Skeletal muscle satellite cell (primary cell): Measurements from ENCODE around the gene TK2.
"Not testable (repeated sequence)": the region's sequence is repeated elsewhere in the genome, so short reads cannot be mapped to it uniquely, and the experiment has no call there.

Source experiments
- H3K27me3 ChIP-seq: 2 replicates; pipeline ENCODE4 v1.7.0; 2013; ENCODE audit warnings: low read length; ENCODE audit not compliant: control insufficient read depth, insufficient read depth
- H3K36me3 ChIP-seq: 2 replicates; pipeline ENCODE4 v1.7.0; 2013; ENCODE audit warnings: mild to moderate bottlenecking, control low read depth, low read length; ENCODE audit not compliant: insufficient read depth
- H3K4me1 ChIP-seq: 2 replicates; pipeline ENCODE4 v1.7.0; 2013; ENCODE audit warnings: low read length; ENCODE audit not compliant: control insufficient read depth, insufficient read depth
- H3K4me2 ChIP-seq: 2 replicates; pipeline ENCODE4 v1.7.0; 2013; ENCODE audit warnings: mild to moderate bottlenecking, low read length
- H3K4me3 ChIP-seq: 2 replicates; pipeline ENCODE4 v1.7.0; 2013; ENCODE audit warnings: low read length
- H3K9ac ChIP-seq: 2 replicates; pipeline ENCODE4 v1.7.0; 2013; ENCODE audit warnings: mild to moderate bottlenecking, low read depth, low read length, moderate library complexity
- H3K9me3 ChIP-seq: replicated peaks from 2 replicates; pipeline ENCODE4 v1.7.0; 2013; ENCODE audit warnings: mild to moderate bottlenecking, control low read depth, low read length

The TK2 gene

DNA sequence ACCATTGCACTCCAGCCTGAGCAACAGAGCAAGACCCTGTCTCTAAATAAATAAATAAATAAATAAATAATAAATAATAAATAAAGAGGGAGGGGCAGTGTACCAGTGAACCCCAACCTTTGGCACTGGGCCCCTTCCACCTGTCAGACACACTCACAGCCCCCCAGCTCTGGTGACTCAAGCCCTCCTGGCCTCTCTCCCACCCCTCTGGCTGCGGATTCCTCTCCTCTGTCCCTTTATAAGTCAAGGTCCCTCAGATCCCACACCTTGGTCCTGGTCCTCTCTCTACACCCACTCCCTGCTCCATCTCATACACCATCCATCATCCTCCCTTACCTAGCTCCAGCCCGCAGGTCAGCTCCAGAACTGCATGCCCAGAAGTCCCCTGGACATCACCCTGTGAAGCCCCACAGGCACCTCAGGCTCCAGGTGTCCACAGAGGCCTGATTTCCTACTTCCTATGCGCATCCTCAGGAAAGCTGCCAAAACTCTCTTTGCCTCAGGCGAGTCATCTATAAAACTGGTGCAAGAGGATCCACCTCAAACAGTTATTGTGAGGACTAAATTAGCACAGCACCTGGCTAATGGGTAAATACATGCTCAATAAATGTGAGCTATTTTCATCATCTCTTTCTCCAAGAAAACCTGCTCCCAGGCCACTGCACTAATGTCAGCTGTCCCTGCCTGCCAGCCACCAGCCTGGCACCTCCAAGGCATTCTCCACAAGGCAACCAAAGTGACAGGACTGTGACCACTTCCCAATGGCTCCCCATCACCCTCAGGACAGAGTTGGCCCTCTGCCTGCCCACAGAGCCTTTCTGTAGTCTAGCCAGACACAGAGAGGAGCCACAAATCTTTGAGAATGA, 76.0 kb downstream of the TK2 start:
- Histone ChIP-seq H3K9me3 (no peaks in the 10 kb centered on the region), H3K4me1 (peaks cover 2% of the 10 kb centered on the region), H3K27me3 (peaks cover 11% of the 10 kb centered on the region), H3K9ac (no peak overlapping the region), H3K4me3 (no peak overlapping the region), H3K36me3 (no peaks in the 10 kb centered on the region), H3K4me2 (no peak overlapping the region)

DNA sequence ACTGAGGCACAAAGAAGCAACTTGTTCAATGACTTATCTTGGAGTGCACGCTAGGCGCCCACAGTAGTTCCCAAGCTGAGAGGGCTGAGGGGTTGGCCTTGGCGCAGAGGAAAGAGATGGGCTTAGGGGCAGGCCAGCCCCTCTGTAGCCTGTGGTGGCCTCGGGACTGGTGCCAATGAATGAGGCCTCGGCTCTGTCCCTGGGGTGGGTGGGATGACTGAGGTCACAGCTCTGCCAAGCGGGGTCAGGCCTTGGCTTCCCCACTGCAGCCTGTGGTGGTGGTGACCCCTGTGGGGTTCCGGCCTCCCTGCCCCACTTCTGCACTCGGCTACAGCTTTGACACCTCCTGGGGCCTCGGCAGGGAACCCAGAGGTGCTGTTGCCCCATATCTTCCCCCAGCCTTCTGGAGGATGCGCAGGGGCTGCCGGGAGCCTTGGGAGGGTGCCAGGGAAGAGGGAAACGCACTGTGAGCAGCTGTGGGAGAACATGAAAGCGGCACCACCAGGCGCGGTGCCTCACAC, 76.8 kb downstream of the TK2 start:
- no peak overlapping the region for H3K4me2 ChIP-seq
- H3K36me3 ChIP-seq: no peaks in the 10 kb centered on the region
- no peaks in the 10 kb centered on the region for H3K4me1 ChIP-seq
- H3K9ac ChIP-seq: no peak overlapping the region
- H3K9me3 ChIP-seq: no peaks in the 10 kb centered on the region
- H3K4me3 ChIP-seq: no peak overlapping the region
- peaks cover 19% of the 10 kb centered on the region for H3K27me3 ChIP-seq

GRCh38 chr16:66471716-66472393, 78.1 kb downstream of the TK2 start:
- H3K4me3 ChIP-seq: no peak overlapping the region
- peaks cover 30% of the 10 kb centered on the region for H3K27me3 ChIP-seq
- H3K9me3 ChIP-seq: no peaks in the 10 kb centered on the region

GRCh38 chr16:66471264-66471663, 78.7 kb downstream of the TK2 start:
- Histone ChIP-seq H3K27me3 (peaks cover 32% of the 10 kb centered on the region), H3K4me3 (no peak overlapping the region), H3K4me1 (no peaks in the 10 kb centered on the region), H3K9me3 (no peaks in the 10 kb centered on the region), H3K9ac (no peak overlapping the region), H3K4me2 (no peak overlapping the region), H3K36me3 (no peaks in the 10 kb centered on the region)

More at GRCh38 chr16:66471716-66472393, 78.1 kb downstream of the TK2 start:
- Histone ChIP-seq H3K4me2 (no peak overlapping the region), H3K9ac (no peak overlapping the region), H3K4me1 (no peaks in the 10 kb centered on the region), H3K36me3 (no peaks in the 10 kb centered on the region)

DNA sequence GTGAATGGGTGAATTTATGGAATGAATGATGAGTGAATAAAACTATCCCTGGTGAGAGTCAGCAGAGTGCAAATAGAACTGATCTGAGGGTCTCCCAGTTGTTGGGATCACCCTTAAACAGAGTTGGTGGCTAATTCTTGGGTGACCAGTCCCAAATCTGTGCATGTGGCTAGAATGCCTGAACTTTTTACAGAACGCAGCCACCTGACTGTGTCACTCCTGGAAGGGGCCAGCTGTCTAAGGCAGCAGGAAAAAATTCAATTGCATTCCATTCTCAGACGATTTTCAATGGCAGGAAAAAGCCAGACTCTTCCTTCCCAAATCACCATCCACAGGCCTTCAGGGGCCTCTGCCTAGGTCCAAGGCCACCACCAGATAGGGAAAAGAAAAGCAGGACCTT, 79.4 kb downstream of the TK2 start:
- Histone ChIP-seq H3K9me3 (no peaks in the 10 kb centered on the region), H3K27me3 (peaks cover 35% of the 10 kb centered on the region), H3K4me2 (no peak overlapping the region), H3K9ac (no peak overlapping the region), H3K4me1 (no peaks in the 10 kb centered on the region), H3K4me3 (no peak overlapping the region), H3K36me3 (no peaks in the 10 kb centered on the region)

GRCh38 chr16:66469947-66470546, 79.9 kb downstream of the TK2 start:
- no peak overlapping the region for H3K4me3 ChIP-seq
- no peaks in the 10 kb centered on the region for H3K36me3 ChIP-seq
- H3K9ac ChIP-seq: no peak overlapping the region
- H3K4me1 ChIP-seq: no peaks in the 10 kb centered on the region
- no peak overlapping the region for H3K4me2 ChIP-seq
- peaks cover 35% of the 10 kb centered on the region for H3K27me3 ChIP-seq
- H3K9me3 ChIP-seq: no peaks in the 10 kb centered on the region

GRCh38 chr16:66469291-66469946, 80.5 kb downstream of the TK2 start:
- no peaks in the 10 kb centered on the region for H3K36me3 ChIP-seq
- H3K9me3 ChIP-seq: no peaks in the 10 kb centered on the region
- peaks cover 37% of the 10 kb centered on the region for H3K27me3 ChIP-seq
- no peak overlapping the region for H3K4me2 ChIP-seq
- H3K9ac ChIP-seq: no peak overlapping the region
- H3K4me1 ChIP-seq: no peaks in the 10 kb centered on the region
- H3K4me3 ChIP-seq: no peak overlapping the region

DNA sequence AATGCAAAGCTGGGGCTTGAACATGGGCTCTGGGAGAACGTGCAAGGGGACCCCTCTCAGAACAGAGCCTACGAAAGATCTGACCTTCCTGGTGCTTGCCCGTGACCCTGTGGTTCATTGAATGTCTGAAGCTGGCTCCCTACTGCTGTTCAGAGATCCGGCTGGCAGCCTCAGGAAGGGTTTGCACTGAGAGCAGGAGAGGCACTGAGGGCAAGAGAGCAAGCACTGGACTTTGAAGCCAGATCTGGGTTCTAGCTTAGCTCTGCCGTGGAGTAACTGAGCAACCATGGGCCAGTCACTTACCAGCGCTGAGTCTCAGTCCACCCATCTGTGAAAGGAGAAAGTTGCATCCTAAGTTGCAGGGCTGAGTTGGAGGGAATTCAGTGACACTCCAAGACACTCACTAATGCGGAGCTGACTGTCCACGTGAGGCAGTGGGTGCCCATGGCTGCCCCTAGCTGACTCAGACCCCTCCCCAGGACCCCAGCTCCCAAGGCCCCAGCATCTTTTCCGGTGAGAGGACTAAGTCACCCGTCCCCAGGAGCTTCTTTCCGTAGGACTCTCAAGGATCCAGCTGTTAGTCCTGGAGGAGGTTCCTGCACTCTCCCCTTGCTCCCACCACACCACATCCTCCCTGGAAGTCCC, 81.5 kb downstream of the TK2 start:
- H3K27me3 ChIP-seq: peaks cover 46% of the 10 kb centered on the region
- H3K4me1 ChIP-seq: no peaks in the 10 kb centered on the region
- H3K36me3 ChIP-seq: no peaks in the 10 kb centered on the region
- H3K9ac ChIP-seq: no peak overlapping the region
- no peak overlapping the region for H3K4me2 ChIP-seq
- H3K4me3 ChIP-seq: no peak overlapping the region
- no peaks in the 10 kb centered on the region for H3K9me3 ChIP-seq

DNA sequence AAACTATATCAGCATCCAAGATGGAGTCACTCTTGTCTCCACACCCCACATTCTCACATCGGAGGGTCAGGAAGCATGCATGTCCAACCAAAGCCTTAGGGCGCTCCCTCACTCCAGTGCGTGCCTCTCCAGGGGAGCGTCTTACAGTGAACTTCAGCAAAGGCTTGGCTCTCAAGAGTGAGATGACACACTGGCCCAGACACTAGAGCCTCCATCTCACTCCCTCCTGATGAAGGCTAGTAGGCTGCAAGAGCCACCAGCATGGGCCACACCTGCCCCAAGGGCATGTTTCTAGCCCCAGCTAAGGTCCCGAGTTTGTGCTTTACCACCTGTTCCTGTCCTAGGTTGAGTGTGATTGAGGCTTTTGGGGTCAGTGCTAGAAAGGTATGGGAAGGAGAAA, 82.3 kb downstream of the TK2 start:
- Histone ChIP-seq H3K4me3 (no peak overlapping the region), H3K27me3 (peaks cover 52% of the 10 kb centered on the region), H3K4me2 (no peak overlapping the region), H3K36me3 (no peaks in the 10 kb centered on the region), H3K9ac (no peak overlapping the region), H3K9me3 (no peaks in the 10 kb centered on the region), H3K4me1 (no peaks in the 10 kb centered on the region)

GRCh38 chr16:66466636-66467035, 83.3 kb downstream of the TK2 start:
- H3K36me3 ChIP-seq, H3K4me3 ChIP-seq, H3K4me2 ChIP-seq, H3K4me1 ChIP-seq, H3K9me3 ChIP-seq, H3K9ac ChIP-seq: not testable (repeated sequence)
- peaks cover 59% of the 10 kb centered on the region for H3K27me3 ChIP-seq

- not testable (repeated sequence) for H3K9ac ChIP-seq, H3K9me3 ChIP-seq, H3K4me3 ChIP-seq, H3K4me1 ChIP-seq, H3K36me3 ChIP-seq, H3K4me2 ChIP-seq
- H3K27me3 ChIP-seq: peaks cover 64% of the 10 kb centered on the region
Measured at GRCh38 chr16:66465946-66466345, 84.0 kb downstream of the TK2 start.
